Ishikawa (cell line): ENCODE data around the gene NUP210L.

Experiments used
- EP300 ChIP-seq: IDR thresholded peaks from 2 replicates; pipeline ENCODE4 v1.6.1; 2012; ENCODE audit warnings: borderline replicate concordance
- FOXM1 ChIP-seq: IDR thresholded peaks from 2 replicates; pipeline ENCODE4 v1.6.1; 2012; ENCODE audit warnings: low read depth, borderline replicate concordance
- MAX ChIP-seq: IDR thresholded peaks from 2 replicates; pipeline ENCODE4 v1.6.1; 2012
- RAD21 ChIP-seq: IDR thresholded peaks from 2 replicates; pipeline ENCODE4 v1.6.1; 2012; ENCODE audit warnings: low read depth
- REST ChIP-seq: IDR thresholded peaks from 2 replicates; pipeline ENCODE4 v1.6.1; 2012; ENCODE audit warnings: low read depth, mild to moderate bottlenecking
- TAF1 ChIP-seq: IDR thresholded peaks from 2 replicates; pipeline ENCODE4 v1.6.1; 2012; ENCODE audit warnings: low read depth, mild to moderate bottlenecking
- USF1 ChIP-seq: IDR thresholded peaks from 2 replicates; pipeline ENCODE4 v1.6.1; 2012
- YY1 ChIP-seq: IDR thresholded peaks from 2 replicates; pipeline ENCODE4 v1.6.1; 2012; ENCODE audit warnings: low read depth
- ZBTB7A ChIP-seq: IDR thresholded peaks from 2 replicates; pipeline ENCODE4 v1.6.1; 2012; ENCODE audit warnings: low read depth

GRCh38 chr1:153946622-153947241, 208.1 kb downstream of the NUP210L start, which contains the start of gene DENND4B:
- TF ChIP-seq MAX = peak; percentile 30; the same call in 1 of the 2 replicates
- TF ChIP-seq RAD21 = peak; percentile 51
- no peak for TF ChIP-seq EP300
- no peak for TF ChIP-seq REST
- TF ChIP-seq ZBTB7A = no peak
- no peak for TF ChIP-seq FOXM1
- TF ChIP-seq YY1 = 0 out of 2 replicates have a peak, but pooled peaks have one; percentile 25
- no peak for TF ChIP-seq USF1
- TF ChIP-seq TAF1 = peak; percentile 66; the same call in 1 of the 2 replicates
